ENCODE data around the gene FOXO6.

FOXO6 gene

DNA sequence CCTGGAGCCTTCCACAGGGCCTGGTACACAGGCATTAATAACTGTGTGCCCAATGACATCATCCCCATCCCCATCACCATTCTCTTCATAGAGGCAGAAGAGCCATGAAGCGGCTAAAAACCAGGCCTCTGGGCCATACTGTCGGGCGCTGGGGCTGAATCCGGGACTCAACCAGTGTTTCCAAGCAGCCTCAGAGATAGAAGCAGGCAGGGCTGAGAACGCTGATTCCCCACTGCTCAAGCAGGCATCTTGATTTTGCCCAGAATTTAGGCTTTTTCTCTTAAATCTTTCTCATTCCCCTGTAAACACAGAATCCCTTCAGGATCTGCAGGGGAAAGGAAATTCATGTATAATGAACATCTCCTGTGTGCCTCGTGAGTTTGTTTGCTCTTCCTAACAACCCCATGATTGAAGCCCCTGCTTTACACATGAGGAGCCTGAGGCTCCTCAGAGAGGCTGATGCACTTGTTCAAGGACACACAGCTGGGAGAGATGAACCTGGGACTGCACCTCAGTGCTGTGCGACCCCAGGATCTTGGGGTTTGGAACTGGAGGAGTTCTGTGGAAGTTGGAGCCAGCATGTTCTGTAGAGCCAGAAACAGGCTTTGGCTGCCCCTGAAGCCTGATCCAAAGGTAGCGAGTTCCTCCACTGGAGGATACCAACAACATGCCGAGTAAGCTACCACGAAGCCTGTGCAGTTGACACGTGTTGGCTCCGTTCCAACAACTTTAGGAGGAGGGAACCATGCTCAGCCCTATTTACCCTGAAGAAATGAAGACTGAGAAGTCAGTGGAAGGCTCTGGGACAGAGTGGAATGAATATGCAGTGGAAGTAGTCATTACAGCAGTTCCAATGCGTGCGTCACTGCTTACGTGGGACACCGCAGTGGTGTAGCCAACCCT is 67.8 kb downstream of the FOXO6 start:
- no peak for DNase-seq

- no peak for DNase-seq
Measured at GRCh38 chr1:41429641-41430035, 68.4 kb downstream of the FOXO6 start.

DNA sequence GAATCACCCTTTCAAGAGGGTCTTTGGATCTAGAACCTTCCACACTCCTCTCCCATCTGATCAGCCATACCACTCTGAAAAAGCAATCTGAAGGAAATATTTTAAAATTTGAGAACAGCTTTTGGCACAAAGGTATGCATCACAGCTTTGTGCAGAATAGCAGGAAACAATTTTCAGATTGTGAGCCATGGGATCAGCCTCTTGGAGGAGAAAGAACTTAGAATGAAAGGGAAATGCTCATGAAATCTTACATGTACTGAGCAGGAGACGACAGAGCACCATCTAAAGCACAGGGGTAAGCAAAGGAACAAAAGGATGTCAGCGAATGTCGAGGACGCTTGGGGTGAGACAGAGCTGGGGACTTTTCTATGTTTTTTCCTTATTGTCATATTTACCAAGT is 68.8 kb downstream of the FOXO6 start:
- no peak for DNase-seq

DNA sequence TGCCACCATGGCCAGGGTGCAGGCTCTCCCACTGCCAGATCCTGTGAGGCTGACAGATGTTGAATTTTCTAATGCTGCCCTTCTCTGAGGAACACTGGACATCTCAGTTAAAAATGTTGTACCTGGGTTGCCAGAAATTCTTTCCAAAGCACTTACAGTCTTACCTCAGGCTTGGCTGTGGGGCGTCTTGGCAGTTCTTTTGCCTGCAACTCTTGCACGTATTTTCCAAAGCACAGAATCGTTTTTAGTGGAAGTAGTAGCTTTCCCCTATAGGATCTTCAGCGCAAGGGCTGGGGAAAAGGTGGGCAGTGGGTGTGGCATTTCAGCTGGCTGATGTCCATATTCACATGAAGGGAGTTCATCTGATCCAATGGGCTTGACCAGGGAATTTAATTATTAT is 69.3 kb downstream of the FOXO6 start:
- DNase-seq, result no peak

DNA sequence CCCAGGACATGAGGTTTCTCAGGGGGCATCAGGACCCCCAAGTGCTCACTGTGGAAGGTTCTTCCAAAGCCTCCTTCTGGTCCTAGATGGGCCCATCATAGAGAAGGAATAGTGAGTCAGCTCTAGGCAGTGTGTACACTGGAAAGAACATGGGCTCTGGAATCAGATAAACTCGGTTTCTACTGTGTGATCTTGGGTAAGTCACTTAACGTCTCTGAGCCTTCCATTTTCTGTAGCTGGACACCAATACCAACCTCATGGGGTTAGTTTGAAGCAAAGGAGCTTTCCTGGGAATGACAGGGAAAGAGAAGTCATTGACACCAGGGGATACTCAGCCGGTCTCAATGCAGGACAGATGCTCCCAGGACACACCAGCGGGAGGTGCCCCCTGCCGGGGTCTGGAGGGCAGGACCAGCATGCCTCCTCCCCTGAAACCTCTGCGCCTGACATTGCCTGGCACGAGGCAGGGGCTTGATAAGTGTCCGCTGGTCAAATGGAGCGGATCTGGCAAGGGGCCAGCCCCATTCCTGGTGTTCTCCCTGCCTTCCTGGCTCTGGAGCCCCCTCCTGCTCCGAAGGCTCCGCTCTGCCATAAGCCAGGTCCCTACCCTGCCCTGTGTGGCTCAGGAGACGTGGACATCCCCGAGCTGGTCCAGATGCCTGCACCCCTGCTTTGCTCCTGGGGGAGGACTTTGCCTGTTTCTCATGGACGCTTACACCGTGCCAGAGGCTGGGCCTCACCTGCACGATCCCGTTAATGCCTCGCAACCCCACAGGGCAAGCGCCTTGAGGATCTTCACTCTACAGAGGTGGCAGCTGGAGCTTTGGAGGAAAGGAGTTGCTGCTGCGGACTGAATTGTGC is 70.5 kb downstream of the FOXO6 start:
- DNase-seq, result no peak
